A549 (cell line): Measurements from ENCODE around the gene ACTL7B.

Experiments
- CEBPB ChIP-seq, 2 experiments: fragments of >200 bp in 1 of 2; sonication (Bioruptor Twin) in 1 of 2; formaldehyde crosslinking in 1 of 2; IDR thresholded peaks; 2 replicates each; pipeline ENCODE4 v1.6.1; 2012 to 2016
- MAFK ChIP-seq: fragments of 450-650 bp; IDR thresholded peaks from 2 replicates; pipeline ENCODE4 v1.6.1; 2014; ENCODE audit not compliant: partially characterized antibody
- POLR2A ChIP-seq: IDR thresholded peaks from 2 replicates; pipeline ENCODE4 v1.6.1; 2012; ENCODE audit warnings: mild to moderate bottlenecking, low read length
- TP53 ChIP-seq: fragments of 250-450 bp; sonication (Bioruptor Pico); IDR thresholded peaks from 2 replicates; pipeline ENCODE4 v1.5.0; 2021; ENCODE audit warnings: mild to moderate bottlenecking, moderate library complexity
- TF ChIP-seq, protein P1 (sequence below): fragments of >200 bp; sonication (Bioruptor Twin); formaldehyde crosslinking; IDR thresholded peaks from 3 replicates; pipeline ENCODE4 v1.5.1; 2016

DNA sequence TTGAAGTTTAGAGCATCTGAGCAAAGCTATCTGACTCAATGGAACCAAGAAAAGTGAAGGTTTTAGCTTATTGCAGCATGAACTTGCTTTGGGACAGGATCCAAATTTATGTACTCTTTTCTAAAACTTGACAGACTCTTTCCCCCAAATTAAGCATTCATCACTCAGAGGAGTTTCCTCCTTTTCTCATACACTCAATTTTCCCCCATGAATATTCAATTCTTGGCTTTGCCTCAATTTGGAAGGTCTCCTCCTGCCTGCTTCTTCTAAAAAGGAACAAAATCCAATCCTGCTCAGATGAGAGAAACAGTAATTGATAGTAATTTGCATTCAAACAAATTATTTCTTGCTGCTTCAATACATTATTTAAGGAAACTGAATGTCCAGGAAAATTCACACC, 11.3 kb upstream of the ACTL7B start:
- TF ChIP-seq, protein P1, sequence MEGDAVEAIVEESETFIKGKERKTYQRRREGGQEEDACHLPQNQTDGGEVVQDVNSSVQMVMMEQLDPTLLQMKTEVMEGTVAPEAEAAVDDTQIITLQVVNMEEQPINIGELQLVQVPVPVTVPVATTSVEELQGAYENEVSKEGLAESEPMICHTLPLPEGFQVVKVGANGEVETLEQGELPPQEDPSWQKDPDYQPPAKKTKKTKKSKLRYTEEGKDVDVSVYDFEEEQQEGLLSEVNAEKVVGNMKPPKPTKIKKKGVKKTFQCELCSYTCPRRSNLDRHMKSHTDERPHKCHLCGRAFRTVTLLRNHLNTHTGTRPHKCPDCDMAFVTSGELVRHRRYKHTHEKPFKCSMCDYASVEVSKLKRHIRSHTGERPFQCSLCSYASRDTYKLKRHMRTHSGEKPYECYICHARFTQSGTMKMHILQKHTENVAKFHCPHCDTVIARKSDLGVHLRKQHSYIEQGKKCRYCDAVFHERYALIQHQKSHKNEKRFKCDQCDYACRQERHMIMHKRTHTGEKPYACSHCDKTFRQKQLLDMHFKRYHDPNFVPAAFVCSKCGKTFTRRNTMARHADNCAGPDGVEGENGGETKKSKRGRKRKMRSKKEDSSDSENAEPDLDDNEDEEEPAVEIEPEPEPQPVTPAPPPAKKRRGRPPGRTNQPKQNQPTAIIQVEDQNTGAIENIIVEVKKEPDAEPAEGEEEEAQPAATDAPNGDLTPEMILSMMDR: no peak
- TF ChIP-seq POLR2A (no peak), CEBPB (IDR thresholded peaks at IDR 0.05) (no peak), TP53 (no peak), MAFK (no peak)
